ENCODE data around the gene PARN. TPM values are rescaled to one million over a fixed set of nuclear protein-coding genes. Genes with fewer than 3 reads are reported as not detected.

The PARN gene
- polyA plus RNA-seq, 1 donor from 2014 or later = 22.3 TPM

DNA sequence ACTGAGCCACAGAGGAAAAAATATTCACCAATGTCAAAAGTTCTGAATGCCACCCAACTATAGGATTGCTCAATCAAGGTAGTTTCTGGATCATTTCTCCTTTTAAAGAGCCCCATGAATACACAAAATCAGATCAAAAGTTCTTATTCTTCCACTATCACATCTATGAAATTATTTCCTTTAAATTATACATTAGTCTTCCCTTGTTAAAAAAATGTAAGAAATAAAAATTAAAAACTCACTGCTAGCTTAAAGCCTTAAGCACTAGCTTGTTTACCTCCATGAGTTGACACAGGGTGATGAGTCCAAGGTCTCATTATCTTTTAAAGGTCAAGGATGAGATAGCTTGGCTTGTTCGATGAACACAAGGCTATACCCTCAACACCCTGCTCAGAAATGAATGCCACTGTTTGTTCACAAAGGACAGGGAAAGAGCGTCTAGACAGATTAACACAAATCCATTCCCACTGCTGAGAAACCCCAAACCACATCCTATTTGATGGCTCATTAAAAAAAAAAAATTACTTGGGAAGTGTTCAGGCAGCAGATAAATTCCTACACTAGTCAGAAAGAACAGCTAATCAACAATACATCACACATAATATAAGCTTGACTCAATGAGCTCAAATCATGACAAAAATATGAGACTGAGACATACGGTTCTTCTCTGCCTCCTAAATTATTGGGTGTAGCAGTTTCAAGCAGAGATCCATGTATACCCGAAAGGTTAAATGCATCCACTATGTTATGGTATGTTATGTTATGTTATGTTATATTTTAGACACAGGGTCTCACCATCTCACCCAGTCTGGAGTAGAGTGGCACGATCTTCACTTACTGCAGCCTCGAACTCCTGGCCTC lies 118.9 kb downstream of the PARN start:
- Histone ChIP-seq H3K27me3 (ENCODE audit: insufficient read depth, low read depth, low read length) (no peaks in the 10 kb centered on the region), H3K9me2 (ENCODE audit: insufficient read depth, low read length) (no peaks in the 10 kb centered on the region), H4K20me1 (ENCODE audit: insufficient read depth) (no peaks in the 10 kb centered on the region), H2AFZ (ENCODE audit: low read depth, low read length) (no peak overlapping the region), H3K36me3 (ENCODE audit: insufficient read depth, low read length) (no peaks in the 10 kb centered on the region), H3F3A (ENCODE audit: insufficient read depth, low read length, poor library complexity, severe bottlenecking) (no peaks in the 10 kb centered on the region), H3K9ac (ENCODE audit: low read length) (no peak overlapping the region), H3K27ac (ENCODE audit: low read length) (no peak overlapping the region), H3K9me3 (ENCODE audit: low read length) (no peaks in the 10 kb centered on the region), H3K4me2 (ENCODE audit: low read length) (no peak overlapping the region), H3K79me2 (replicated peaks; ENCODE audit: insufficient read depth, low read length) (no peaks in the 10 kb centered on the region), H3K4me3 (ENCODE audit: low read length) (no peak overlapping the region)
- TF ChIP-seq SMC3 (conservative IDR thresholded peaks at IDR 0.05; ENCODE audit: poor library complexity) (no peak), POLR2AphosphoS5 (IDR thresholded peaks at IDR 0.05) (no peak), EZH2 (IDR thresholded peaks at IDR 0.05; ENCODE audit: borderline replicate concordance, insufficient read depth, low read length, poor library complexity, severe bottlenecking) (no peak), TAF1 (IDR thresholded peaks at IDR 0.05; ENCODE audit: low read depth) (no peak), MXI1 (conservative IDR thresholded peaks at IDR 0.05; ENCODE audit: poor library complexity, severe bottlenecking) (no peak), EP300 (conservative IDR thresholded peaks at IDR 0.05; ENCODE audit: poor library complexity, severe bottlenecking) (no peak), RAD21 (conservative IDR thresholded peaks at IDR 0.05) (no peak)
- TF ChIP-seq, protein P1, sequence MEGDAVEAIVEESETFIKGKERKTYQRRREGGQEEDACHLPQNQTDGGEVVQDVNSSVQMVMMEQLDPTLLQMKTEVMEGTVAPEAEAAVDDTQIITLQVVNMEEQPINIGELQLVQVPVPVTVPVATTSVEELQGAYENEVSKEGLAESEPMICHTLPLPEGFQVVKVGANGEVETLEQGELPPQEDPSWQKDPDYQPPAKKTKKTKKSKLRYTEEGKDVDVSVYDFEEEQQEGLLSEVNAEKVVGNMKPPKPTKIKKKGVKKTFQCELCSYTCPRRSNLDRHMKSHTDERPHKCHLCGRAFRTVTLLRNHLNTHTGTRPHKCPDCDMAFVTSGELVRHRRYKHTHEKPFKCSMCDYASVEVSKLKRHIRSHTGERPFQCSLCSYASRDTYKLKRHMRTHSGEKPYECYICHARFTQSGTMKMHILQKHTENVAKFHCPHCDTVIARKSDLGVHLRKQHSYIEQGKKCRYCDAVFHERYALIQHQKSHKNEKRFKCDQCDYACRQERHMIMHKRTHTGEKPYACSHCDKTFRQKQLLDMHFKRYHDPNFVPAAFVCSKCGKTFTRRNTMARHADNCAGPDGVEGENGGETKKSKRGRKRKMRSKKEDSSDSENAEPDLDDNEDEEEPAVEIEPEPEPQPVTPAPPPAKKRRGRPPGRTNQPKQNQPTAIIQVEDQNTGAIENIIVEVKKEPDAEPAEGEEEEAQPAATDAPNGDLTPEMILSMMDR (IDR thresholded peaks at IDR 0.05; ENCODE audit: poor library complexity, severe bottlenecking) = no peak
- TF ChIP-seq, protein P2, sequence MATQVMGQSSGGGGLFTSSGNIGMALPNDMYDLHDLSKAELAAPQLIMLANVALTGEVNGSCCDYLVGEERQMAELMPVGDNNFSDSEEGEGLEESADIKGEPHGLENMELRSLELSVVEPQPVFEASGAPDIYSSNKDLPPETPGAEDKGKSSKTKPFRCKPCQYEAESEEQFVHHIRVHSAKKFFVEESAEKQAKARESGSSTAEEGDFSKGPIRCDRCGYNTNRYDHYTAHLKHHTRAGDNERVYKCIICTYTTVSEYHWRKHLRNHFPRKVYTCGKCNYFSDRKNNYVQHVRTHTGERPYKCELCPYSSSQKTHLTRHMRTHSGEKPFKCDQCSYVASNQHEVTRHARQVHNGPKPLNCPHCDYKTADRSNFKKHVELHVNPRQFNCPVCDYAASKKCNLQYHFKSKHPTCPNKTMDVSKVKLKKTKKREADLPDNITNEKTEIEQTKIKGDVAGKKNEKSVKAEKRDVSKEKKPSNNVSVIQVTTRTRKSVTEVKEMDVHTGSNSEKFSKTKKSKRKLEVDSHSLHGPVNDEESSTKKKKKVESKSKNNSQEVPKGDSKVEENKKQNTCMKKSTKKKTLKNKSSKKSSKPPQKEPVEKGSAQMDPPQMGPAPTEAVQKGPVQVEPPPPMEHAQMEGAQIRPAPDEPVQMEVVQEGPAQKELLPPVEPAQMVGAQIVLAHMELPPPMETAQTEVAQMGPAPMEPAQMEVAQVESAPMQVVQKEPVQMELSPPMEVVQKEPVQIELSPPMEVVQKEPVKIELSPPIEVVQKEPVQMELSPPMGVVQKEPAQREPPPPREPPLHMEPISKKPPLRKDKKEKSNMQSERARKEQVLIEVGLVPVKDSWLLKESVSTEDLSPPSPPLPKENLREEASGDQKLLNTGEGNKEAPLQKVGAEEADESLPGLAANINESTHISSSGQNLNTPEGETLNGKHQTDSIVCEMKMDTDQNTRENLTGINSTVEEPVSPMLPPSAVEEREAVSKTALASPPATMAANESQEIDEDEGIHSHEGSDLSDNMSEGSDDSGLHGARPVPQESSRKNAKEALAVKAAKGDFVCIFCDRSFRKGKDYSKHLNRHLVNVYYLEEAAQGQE (IDR thresholded peaks at IDR 0.05; ENCODE audit: borderline replicate concordance) = no peak

DNA sequence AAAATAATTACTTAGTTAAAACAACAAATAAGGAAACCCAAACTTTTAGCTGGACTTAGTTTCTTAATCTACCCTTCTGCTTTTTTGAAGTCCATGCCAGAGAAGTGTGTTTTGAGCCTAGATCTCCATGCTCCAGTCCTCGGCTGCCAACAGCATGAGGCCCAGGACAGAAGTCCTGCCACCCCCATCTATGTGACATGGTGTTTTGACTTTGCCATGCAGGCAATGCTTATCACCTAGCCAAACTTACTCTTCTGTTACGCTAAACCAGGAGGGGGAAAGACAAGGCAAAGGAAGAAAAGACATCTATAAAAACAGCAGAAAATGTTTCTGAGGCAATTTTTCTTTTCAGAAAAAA lies 119.5 kb downstream of the PARN start:
- no peak overlapping the region for H3K4me3 ChIP-seq (ENCODE audit: low read length)
- no peak overlapping the region for H2AFZ ChIP-seq (ENCODE audit: low read depth, low read length)
- no peak overlapping the region for H3K27ac ChIP-seq (ENCODE audit: low read length)
- TF ChIP-seq EZH2 (IDR thresholded peaks at IDR 0.05; ENCODE audit: borderline replicate concordance, insufficient read depth, low read length, poor library complexity, severe bottlenecking) (no peak), TAF1 (IDR thresholded peaks at IDR 0.05; ENCODE audit: low read depth) (no peak), MXI1 (conservative IDR thresholded peaks at IDR 0.05; ENCODE audit: poor library complexity, severe bottlenecking) (no peak), EP300 (conservative IDR thresholded peaks at IDR 0.05; ENCODE audit: poor library complexity, severe bottlenecking) (no peak), RAD21 (conservative IDR thresholded peaks at IDR 0.05) (no peak), POLR2AphosphoS5 (IDR thresholded peaks at IDR 0.05) (no peak), SMC3 (conservative IDR thresholded peaks at IDR 0.05; ENCODE audit: poor library complexity) (no peak)
- TF ChIP-seq, protein P2 (IDR thresholded peaks at IDR 0.05; ENCODE audit: borderline replicate concordance) = no peak
- TF ChIP-seq, protein P1 (IDR thresholded peaks at IDR 0.05; ENCODE audit: poor library complexity, severe bottlenecking) = no peak
- H3K36me3 ChIP-seq (ENCODE audit: insufficient read depth, low read length) = no peaks in the 10 kb centered on the region
- H3K79me2 ChIP-seq (replicated peaks; ENCODE audit: insufficient read depth, low read length) = no peaks in the 10 kb centered on the region
- H3K9me3 ChIP-seq (ENCODE audit: low read length) = no peaks in the 10 kb centered on the region
- H3K4me2 ChIP-seq (ENCODE audit: low read length) = no peak overlapping the region
- no peak overlapping the region for H3K9ac ChIP-seq (ENCODE audit: low read length)
- no peaks in the 10 kb centered on the region for H3K27me3 ChIP-seq (ENCODE audit: insufficient read depth, low read depth, low read length)
- H4K20me1 ChIP-seq (ENCODE audit: insufficient read depth) = no peaks in the 10 kb centered on the region
- no peaks in the 10 kb centered on the region for H3K9me2 ChIP-seq (ENCODE audit: insufficient read depth, low read length)
- no peaks in the 10 kb centered on the region for H3F3A ChIP-seq (ENCODE audit: insufficient read depth, low read length, poor library complexity, severe bottlenecking)

Measured in neural cell (in vitro differentiated cells).